ENCODE results near the gene NEDD4L. TPM values are rescaled to one million over a fixed set of nuclear protein-coding genes. Genes with fewer than 3 reads are reported as not detected.

The NEDD4L gene
- total RNA-seq, 2 donors from 2014 or later = 5.0 to 7.3 TPM

GRCh38 chr18:58396966-58397365 is 352.9 kb downstream of the NEDD4L start:
- Mint-ChIP-seq H3K27ac (no peak overlapping the region), H3K36me3 (ENCODE audit: insufficient read depth in 2 of 2) (no peaks in the 10 kb centered on the region), H3K4me3 (no peak overlapping the region), H3K27me3 (ENCODE audit: low read depth) (no peaks in the 10 kb centered on the region), H3K4me1 (ENCODE audit: low read depth) (peaks cover 41% of the 10 kb centered on the region), H3K9me3 (no peaks in the 10 kb centered on the region)
- no peak for ATAC-seq (replicated peaks in 1 of 2)
- no peak for DNase-seq

- Mint-ChIP-seq H3K4me3 (no peak overlapping the region), H3K27ac (no peak overlapping the region), H3K36me3 (ENCODE audit: insufficient read depth in 2 of 2) (no peaks in the 10 kb centered on the region), H3K4me1 (ENCODE audit: low read depth) (peaks cover 41% of the 10 kb centered on the region), H3K27me3 (ENCODE audit: low read depth) (no peaks in the 10 kb centered on the region), H3K9me3 (no peaks in the 10 kb centered on the region)
- ATAC-seq (replicated peaks in 1 of 2) = no peak
- no peak for DNase-seq
Measured at GRCh38 chr18:58397385-58398132, 353.5 kb downstream of the NEDD4L start.

- no peak for ATAC-seq (replicated peaks in 1 of 2)
- Mint-ChIP-seq H3K27me3 (ENCODE audit: low read depth) (no peaks in the 10 kb centered on the region), H3K27ac (no peak overlapping the region), H3K36me3 (ENCODE audit: insufficient read depth in 2 of 2) (no peaks in the 10 kb centered on the region), H3K9me3 (no peaks in the 10 kb centered on the region), H3K4me3 (no peak overlapping the region), H3K4me1 (ENCODE audit: low read depth) (peaks cover 41% of the 10 kb centered on the region)
- no peak for DNase-seq
Measured at GRCh38 chr18:58398648-58399398, 354.8 kb downstream of the NEDD4L start.

- Mint-ChIP-seq H3K27ac (peak overlapping the region; percentile 43), H3K4me3 (peak overlapping the region; percentile 33 to 34), H3K27me3 (ENCODE audit: low read depth) (no peaks in the 10 kb centered on the region), H3K36me3 (ENCODE audit: insufficient read depth in 2 of 2) (no peaks in the 10 kb centered on the region), H3K9me3 (no peaks in the 10 kb centered on the region), H3K4me1 (ENCODE audit: low read depth) (peaks cover 41% of the 10 kb centered on the region)
- DNase-seq = peak; percentile 48 to 49
- peak; percentile 92 for ATAC-seq (replicated peaks in 1 of 2)
Measured at GRCh38 chr18:58400331-58400870, 356.4 kb downstream of the NEDD4L start.

GRCh38 chr18:58401191-58401590 is 357.2 kb downstream of the NEDD4L start:
- peaks cover 36% of the 10 kb centered on the region for H3K4me1 Mint-ChIP-seq (ENCODE audit: low read depth)
- no peaks in the 10 kb centered on the region for H3K9me3 Mint-ChIP-seq
- ATAC-seq (replicated peaks in 1 of 2) (no peak), DNase-seq (no peak)
- H3K36me3 Mint-ChIP-seq (ENCODE audit: insufficient read depth in 2 of 2) = no peaks in the 10 kb centered on the region
- H3K4me3 Mint-ChIP-seq = peak overlapping the region in 1 of 2 donors; percentile 36
- no peaks in the 10 kb centered on the region for H3K27me3 Mint-ChIP-seq (ENCODE audit: low read depth)
- H3K27ac Mint-ChIP-seq = no peak overlapping the region

- H3K9me3 Mint-ChIP-seq = no peaks in the 10 kb centered on the region
- H3K4me3 Mint-ChIP-seq = no peak overlapping the region
- ATAC-seq (replicated peaks in 1 of 2) = no peak
- no peaks in the 10 kb centered on the region for H3K36me3 Mint-ChIP-seq (ENCODE audit: insufficient read depth in 2 of 2)
- peaks cover 29% of the 10 kb centered on the region for H3K4me1 Mint-ChIP-seq (ENCODE audit: low read depth)
- DNase-seq = no peak
- no peaks in the 10 kb centered on the region for H3K27me3 Mint-ChIP-seq (ENCODE audit: low read depth)
- no peak overlapping the region for H3K27ac Mint-ChIP-seq
Measured at GRCh38 chr18:58402247-58402646, 358.2 kb downstream of the NEDD4L start.

GRCh38 chr18:58402951-58403702 is 359.1 kb downstream of the NEDD4L start:
- H3K4me1 Mint-ChIP-seq (ENCODE audit: low read depth) = peaks cover 23% of the 10 kb centered on the region
- H3K9me3 Mint-ChIP-seq = no peaks in the 10 kb centered on the region
- no peak overlapping the region for H3K27ac Mint-ChIP-seq
- H3K27me3 Mint-ChIP-seq (ENCODE audit: low read depth) = no peaks in the 10 kb centered on the region
- H3K4me3 Mint-ChIP-seq = no peak overlapping the region
- no peak for DNase-seq
- ATAC-seq (replicated peaks in 1 of 2) = no peak
- no peaks in the 10 kb centered on the region for H3K36me3 Mint-ChIP-seq (ENCODE audit: insufficient read depth in 2 of 2)

- H3K9me3 Mint-ChIP-seq = no peaks in the 10 kb centered on the region
- H3K27ac Mint-ChIP-seq = no peak overlapping the region
- no peaks in the 10 kb centered on the region for H3K36me3 Mint-ChIP-seq (ENCODE audit: insufficient read depth in 2 of 2)
- H3K27me3 Mint-ChIP-seq (ENCODE audit: low read depth) = no peaks in the 10 kb centered on the region
- no peak overlapping the region for H3K4me3 Mint-ChIP-seq
- ATAC-seq (replicated peaks in 1 of 2) (no peak), DNase-seq (no peak)
- H3K4me1 Mint-ChIP-seq (ENCODE audit: low read depth) = peaks cover 17% of the 10 kb centered on the region
Measured at GRCh38 chr18:58403799-58404455, 359.9 kb downstream of the NEDD4L start.

GRCh38 chr18:58405107-58405898 is 361.3 kb downstream of the NEDD4L start:
- Mint-ChIP-seq H3K9me3 (no peaks in the 10 kb centered on the region), H3K4me1 (ENCODE audit: low read depth) (peaks cover 11% of the 10 kb centered on the region)

GRCh38 chr18:58407263-58407648 is 363.2 kb downstream of the NEDD4L start:
- Mint-ChIP-seq H3K27ac (no peak overlapping the region), H3K4me1 (ENCODE audit: low read depth) (no peaks in the 10 kb centered on the region), H3K36me3 (ENCODE audit: insufficient read depth in 2 of 2) (no peaks in the 10 kb centered on the region), H3K9me3 (no peaks in the 10 kb centered on the region), H3K4me3 (no peak overlapping the region), H3K27me3 (ENCODE audit: low read depth) (no peaks in the 10 kb centered on the region)
- DNase-seq = no peak
- no peak for ATAC-seq (replicated peaks in 1 of 2)

More at GRCh38 chr18:58405107-58405898, 361.3 kb downstream of the NEDD4L start:
- Mint-ChIP-seq H3K27ac (no peak overlapping the region), H3K36me3 (ENCODE audit: insufficient read depth in 2 of 2) (no peaks in the 10 kb centered on the region), H3K27me3 (ENCODE audit: low read depth) (no peaks in the 10 kb centered on the region), H3K4me3 (no peak overlapping the region)
- DNase-seq = no peak
- no peak for ATAC-seq (replicated peaks in 1 of 2)

- no peaks in the 10 kb centered on the region for H3K27me3 Mint-ChIP-seq (ENCODE audit: low read depth)
- H3K4me1 Mint-ChIP-seq (ENCODE audit: low read depth) = no peaks in the 10 kb centered on the region
- no peak overlapping the region for H3K27ac Mint-ChIP-seq
- no peaks in the 10 kb centered on the region for H3K36me3 Mint-ChIP-seq (ENCODE audit: insufficient read depth in 2 of 2)
- no peak for ATAC-seq (replicated peaks in 1 of 2)
- DNase-seq = no peak
- no peaks in the 10 kb centered on the region for H3K9me3 Mint-ChIP-seq
- H3K4me3 Mint-ChIP-seq = no peak overlapping the region
Measured at GRCh38 chr18:58407649-58408407, 363.8 kb downstream of the NEDD4L start.

Measured in activated T-cell treated with anti-CD3 and anti-CD28 coated beads, Interleukin-2, amount 50 U/mL, for 72 hours (primary cell).